DND-41 (cell line): ENCODE data around the gene BCL7B.

Experiments used
- ATAC-seq: fragments of 200-7000 bp; cut with Tn5 transposase; 3 replicates; pipeline ENCODE4 v1.9.1; 2021; ENCODE audit warnings: low read depth; ENCODE audit not compliant: insufficient read depth
- DNase-seq: peaks from one replicate; pipeline ENCODE4 v3.0.0-alpha.2; 2020
- H2AFZ ChIP-seq: 2 replicates; pipeline ENCODE4 v1.6.0; 2012; ENCODE audit warnings: low read depth, low read length
- H3K27ac ChIP-seq: 2 replicates; pipeline ENCODE4 v1.5.1; 2012; ENCODE audit warnings: low read length, inconsistent platforms
- H3K27me3 ChIP-seq: fragments of 200-600 bp; sonication (generic); 2 replicates; pipeline ENCODE4 v1.6.0; 2012; ENCODE audit warnings: low read length, mild to moderate bottlenecking, inconsistent platforms; ENCODE audit not compliant: insufficient read depth, poor library complexity
- H3K36me3 ChIP-seq: 2 replicates; pipeline ENCODE4 v1.5.1; 2012; ENCODE audit warnings: low read length, inconsistent platforms; ENCODE audit not compliant: insufficient read depth
- H3K4me1 ChIP-seq: 2 replicates; pipeline ENCODE4 v1.5.1; 2012; ENCODE audit warnings: mild to moderate bottlenecking, low read length; ENCODE audit not compliant: insufficient read depth
- H3K4me2 ChIP-seq: 2 replicates; pipeline ENCODE4 v1.6.0; 2012; ENCODE audit warnings: mild to moderate bottlenecking, moderate library complexity, low read length, inconsistent platforms; ENCODE audit not compliant: insufficient read depth
- H3K4me3 ChIP-seq, 2 experiments: fragments of 200-600 bp in 1 of 2; shearing (Covaris generic) in 1 of 2; 2 replicates each; pipeline ENCODE4 v1.5.1; 2012 to 2016; ENCODE audit warnings: inconsistent platforms in 2 of 2, low read length in 2 of 2, mild to moderate bottlenecking in 2 of 2, low read depth in 1 of 2, moderate library complexity in 1 of 2
- H3K79me2 ChIP-seq: 2 replicates; pipeline ENCODE4 v1.6.0; 2012; ENCODE audit warnings: low read length, inconsistent platforms; ENCODE audit not compliant: insufficient read depth
- H3K9ac ChIP-seq: 2 replicates; pipeline ENCODE4 v1.6.0; 2012; ENCODE audit warnings: low read depth, mild to moderate bottlenecking, inconsistent platforms, low read length, moderate library complexity
- H3K9me3 ChIP-seq: 2 replicates; pipeline ENCODE4 v1.5.1; 2012; ENCODE audit warnings: low read length, moderate library complexity, mild to moderate bottlenecking, inconsistent platforms; ENCODE audit not compliant: insufficient read depth, severe bottlenecking
- H4K20me1 ChIP-seq: 2 replicates; pipeline ENCODE4 v1.6.0; 2012; ENCODE audit warnings: low read length; ENCODE audit not compliant: insufficient read depth
- CTCF ChIP-seq: IDR thresholded peaks from 2 replicates; pipeline ENCODE4 v1.5.1; 2012; ENCODE audit warnings: borderline replicate concordance, low read length, moderate library complexity, mild to moderate bottlenecking; ENCODE audit not compliant: poor library complexity, severe bottlenecking; ENCODE audit errors: extremely low read depth
- EZH2 ChIP-seq: IDR thresholded peaks from 3 replicates; pipeline ENCODE4 v1.6.1; 2012; ENCODE audit warnings: borderline replicate concordance, low read depth, mild to moderate bottlenecking, moderate library complexity, low read length, inconsistent platforms; ENCODE audit not compliant: severe bottlenecking

BCL7B gene

DNA sequence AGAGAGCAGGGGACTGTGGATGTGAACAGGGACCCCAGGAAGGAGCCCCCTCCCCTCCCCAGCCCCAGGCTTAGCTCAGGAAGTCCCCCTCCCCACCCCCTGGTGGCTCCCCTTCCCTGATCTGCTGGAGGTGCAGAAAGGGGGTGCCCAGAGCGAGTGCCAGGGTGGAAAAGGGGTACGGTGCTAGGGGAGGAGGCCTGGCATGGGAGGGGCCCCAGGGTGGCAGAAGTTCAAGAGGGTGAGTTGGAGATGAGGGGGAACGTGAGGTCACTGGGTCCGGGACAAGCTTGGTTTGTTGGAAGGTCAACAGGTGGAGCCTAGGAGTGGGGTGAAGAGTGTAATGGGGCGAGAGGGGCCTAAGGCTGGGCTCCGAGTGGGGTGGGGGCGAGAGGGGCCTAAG is 42.4 kb upstream of the BCL7B start:
- Histone ChIP-seq H3K4me3 (no peak overlapping the region), H3K79me2 (no peaks in the 10 kb centered on the region), H3K27me3 (no peaks in the 10 kb centered on the region), H3K9ac (no peak overlapping the region), H3K4me1 (no peaks in the 10 kb centered on the region), H3K36me3 (no peaks in the 10 kb centered on the region), H3K27ac (no peak overlapping the region), H4K20me1 (no peaks in the 10 kb centered on the region), H3K9me3 (no peaks in the 10 kb centered on the region), H2AFZ (no peak overlapping the region), H3K4me2 (no peak overlapping the region)
- ATAC-seq (no peak), DNase-seq (no peak)
- TF ChIP-seq EZH2 (no peak), CTCF (no peak)

GRCh38 chr7:73599151-73599882 is 41.8 kb upstream of the BCL7B start:
- ATAC-seq = no peak
- no peak overlapping the region for H3K9ac ChIP-seq
- no peaks in the 10 kb centered on the region for H3K79me2 ChIP-seq

GRCh38 chr7:73597978-73598782 is 40.7 kb upstream of the BCL7B start:
- Histone ChIP-seq H3K4me2 (no peak overlapping the region), H3K79me2 (no peaks in the 10 kb centered on the region), H2AFZ (no peak overlapping the region), H3K4me1 (no peaks in the 10 kb centered on the region), H3K27ac (no peak overlapping the region), H4K20me1 (no peaks in the 10 kb centered on the region), H3K9me3 (no peaks in the 10 kb centered on the region), H3K27me3 (no peaks in the 10 kb centered on the region), H3K9ac (no peak overlapping the region), H3K36me3 (no peaks in the 10 kb centered on the region), H3K4me3 (no peak overlapping the region)
- ATAC-seq (no peak), DNase-seq (no peak)
- TF ChIP-seq EZH2 (no peak), CTCF (no peak)

More at GRCh38 chr7:73599151-73599882, 41.8 kb upstream of the BCL7B start:
- no peak overlapping the region for H3K27ac ChIP-seq
- no peaks in the 10 kb centered on the region for H3K4me1 ChIP-seq
- H3K4me3 ChIP-seq = no peak overlapping the region
- no peak for DNase-seq
- H3K9me3 ChIP-seq = no peaks in the 10 kb centered on the region
- no peak for TF ChIP-seq CTCF
- H3K27me3 ChIP-seq = no peaks in the 10 kb centered on the region
- H3K4me2 ChIP-seq = no peak overlapping the region
- H4K20me1 ChIP-seq = no peaks in the 10 kb centered on the region
- no peaks in the 10 kb centered on the region for H3K36me3 ChIP-seq
- H2AFZ ChIP-seq = no peak overlapping the region
